Activated CD4-positive, alpha-beta memory T cell treated with anti-CD3 and anti-CD28 coated beads for 36 hours (primary cell): ENCODE data around the gene FRMPD4. TPM values are rescaled to one million over a fixed set of nuclear protein-coding genes. Genes with fewer than 3 reads are reported as not detected.

Experiments used
- CTCF ChIA-PET: fragments of 350-600 bp; sonication (Branson Sonifier 250); formaldehyde crosslinking; loops from one replicate; lab custom pipeline; 2021; ENCODE audit warnings: antibody characterized with exemption, inconsistent platforms; lab: Charles Lee
- POLR2A ChIA-PET: fragments of 350-600 bp; sonication (Branson Sonifier 250); formaldehyde crosslinking; loops from one replicate; lab custom pipeline; 2021; ENCODE audit warnings: antibody characterized with exemption; lab: Charles Lee
- DNase-seq: peaks from one replicate; pipeline ENCODE4 v3.0.0-alpha.2; 2020
- H3K27ac Mint-ChIP-seq: one replicate; pipeline ENCODE4 v1.8.0; 2021; ENCODE audit warnings: mixed read lengths
- H3K27me3 Mint-ChIP-seq: one replicate; pipeline ENCODE4 v1.8.0; 2021; ENCODE audit warnings: mixed read lengths
- H3K36me3 Mint-ChIP-seq: one replicate; pipeline ENCODE4 v1.8.0; 2021; ENCODE audit warnings: mixed read lengths
- H3K4me1 Mint-ChIP-seq: one replicate; pipeline ENCODE4 v1.8.0; 2021; ENCODE audit warnings: low read depth, mixed read lengths
- H3K4me3 Mint-ChIP-seq: one replicate; pipeline ENCODE4 v1.8.0; 2021; ENCODE audit warnings: mild to moderate bottlenecking, mixed read lengths
- H3K9me3 Mint-ChIP-seq: one replicate; pipeline ENCODE4 v1.8.0; 2021; ENCODE audit warnings: mixed read lengths
- intact Hi-C: fragments of 100-400 bp; cut with micrococcal nuclease; formaldehyde crosslinking; loops from one replicate; pipeline ENCODE4 v1.15.1; 2023
- total RNA-seq, 2 experiments: library from RNA; stranded (reverse); gene quantifications; one replicate each; pipeline ENCODE4 v1.2.3, GENCODE V29; 2021

The FRMPD4 gene
- total RNA-seq, 2 experiments from 2014 or later = not detected

DNA sequence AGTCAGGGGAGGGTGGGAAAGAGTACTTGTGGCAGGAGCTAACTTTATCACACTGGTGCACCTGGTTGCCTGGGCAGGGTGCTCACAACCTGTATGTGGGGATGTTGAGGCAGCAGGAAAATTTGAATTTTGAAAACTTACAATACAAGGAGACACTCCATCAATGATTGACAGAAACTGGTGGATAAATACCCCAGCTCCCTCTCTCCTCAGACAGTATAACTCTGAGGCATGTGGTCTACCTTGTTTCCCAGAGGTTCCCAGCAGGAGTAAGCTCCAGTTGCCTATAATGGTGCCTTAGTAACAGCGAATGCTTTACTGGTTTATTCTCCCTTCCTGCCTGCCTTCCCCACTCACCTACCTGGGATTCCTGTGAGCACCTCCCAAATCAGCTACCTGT, 541.2 kb downstream of the FRMPD4 start:
- intact Hi-C loops = no loop called here
- peaks cover 2% of the 10 kb centered on the region for H3K27me3 Mint-ChIP-seq
- no peak for DNase-seq
- H3K4me1 Mint-ChIP-seq = no peaks in the 10 kb centered on the region
- H3K27ac Mint-ChIP-seq = no peak overlapping the region
- ChIA-PET CTCF (no interaction called here), POLR2A (no interaction called here)
- H3K36me3 Mint-ChIP-seq = no peaks in the 10 kb centered on the region
- H3K4me3 Mint-ChIP-seq = no peak overlapping the region
- no peaks in the 10 kb centered on the region for H3K9me3 Mint-ChIP-seq

DNA sequence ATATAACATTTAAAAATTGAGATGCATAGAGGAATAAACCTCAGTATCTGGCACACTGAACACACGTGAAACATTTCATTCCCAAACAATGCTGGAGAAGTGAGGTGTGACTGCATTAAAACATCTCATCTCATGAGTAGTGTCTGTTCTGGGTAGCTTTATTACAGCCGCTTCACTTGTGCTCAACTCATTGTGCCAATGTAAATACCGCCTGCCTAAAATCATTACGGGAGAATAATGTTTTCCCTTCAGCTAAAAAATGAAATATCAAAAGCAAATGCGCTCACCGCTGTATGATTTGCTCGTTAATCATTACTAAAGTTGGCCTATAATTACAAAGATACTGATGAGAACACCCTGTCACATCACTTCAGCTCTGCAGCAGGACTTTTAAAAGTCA, 542.8 kb downstream of the FRMPD4 start:
- Mint-ChIP-seq H3K27ac (no peak overlapping the region), H3K36me3 (no peaks in the 10 kb centered on the region), H3K4me1 (no peaks in the 10 kb centered on the region), H3K9me3 (no peaks in the 10 kb centered on the region), H3K4me3 (no peak overlapping the region), H3K27me3 (peaks cover 2% of the 10 kb centered on the region)
- ChIA-PET CTCF (no interaction called here), POLR2A (no interaction called here)
- no peak for DNase-seq
- intact Hi-C loops = no loop called here

DNA sequence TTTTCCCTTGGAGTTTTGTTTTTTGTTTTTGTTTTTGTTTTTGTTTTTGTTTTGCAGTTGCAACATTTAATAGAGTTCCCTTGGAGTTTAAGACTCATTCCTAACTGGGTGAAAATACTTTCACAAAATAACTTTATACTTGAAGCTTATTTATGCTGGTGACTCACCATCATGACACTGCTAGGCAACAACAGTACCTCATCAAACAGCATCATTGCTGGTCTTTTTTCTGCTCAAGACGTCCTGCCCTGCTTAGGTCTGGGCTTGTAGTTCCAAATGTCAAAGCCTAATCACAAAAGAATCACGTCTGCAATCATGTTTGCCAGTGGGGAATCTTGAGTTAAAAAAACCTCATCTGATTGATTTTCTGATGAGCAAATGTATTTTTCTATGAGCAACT, 547.3 kb downstream of the FRMPD4 start:
- Mint-ChIP-seq H3K36me3 (no peaks in the 10 kb centered on the region), H3K27ac (no peak overlapping the region), H3K4me1 (no peaks in the 10 kb centered on the region), H3K27me3 (no peaks in the 10 kb centered on the region), H3K9me3 (no peaks in the 10 kb centered on the region), H3K4me3 (no peak overlapping the region)
- no peak for DNase-seq
- intact Hi-C loops = no loop called here
- ChIA-PET CTCF (no interaction called here), POLR2A (interaction anchor here (0.6 kb wide), 1 partner anchor 35 kb away, joined by 4 read pairs; no protein-coding TSS in a partner anchor)

DNA sequence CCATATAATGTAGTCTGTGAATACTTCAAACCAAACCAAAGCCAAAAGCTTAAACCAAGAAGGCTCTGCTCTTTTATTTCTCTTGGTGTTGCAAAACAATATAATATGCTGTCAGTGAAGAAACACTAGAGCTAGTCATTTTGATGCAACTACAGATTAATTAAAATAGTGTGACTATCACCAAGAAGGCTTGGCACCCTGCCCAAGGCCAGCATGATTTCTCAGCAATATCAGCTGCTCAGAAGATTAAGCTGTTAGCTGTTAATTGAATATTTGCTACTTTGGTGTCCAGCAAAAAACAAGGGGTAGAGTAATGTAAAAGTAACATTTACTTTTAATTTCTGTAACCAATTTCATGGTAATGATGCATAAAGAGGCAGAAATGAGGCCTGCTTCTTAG, 548.1 kb downstream of the FRMPD4 start:
- no peak for DNase-seq
- Mint-ChIP-seq H3K27ac (no peak overlapping the region), H3K4me3 (no peak overlapping the region), H3K36me3 (no peaks in the 10 kb centered on the region), H3K9me3 (no peaks in the 10 kb centered on the region), H3K27me3 (no peaks in the 10 kb centered on the region), H3K4me1 (no peaks in the 10 kb centered on the region)
- intact Hi-C loops = no loop called here
- ChIA-PET CTCF (no interaction called here), POLR2A (no interaction called here)

DNA sequence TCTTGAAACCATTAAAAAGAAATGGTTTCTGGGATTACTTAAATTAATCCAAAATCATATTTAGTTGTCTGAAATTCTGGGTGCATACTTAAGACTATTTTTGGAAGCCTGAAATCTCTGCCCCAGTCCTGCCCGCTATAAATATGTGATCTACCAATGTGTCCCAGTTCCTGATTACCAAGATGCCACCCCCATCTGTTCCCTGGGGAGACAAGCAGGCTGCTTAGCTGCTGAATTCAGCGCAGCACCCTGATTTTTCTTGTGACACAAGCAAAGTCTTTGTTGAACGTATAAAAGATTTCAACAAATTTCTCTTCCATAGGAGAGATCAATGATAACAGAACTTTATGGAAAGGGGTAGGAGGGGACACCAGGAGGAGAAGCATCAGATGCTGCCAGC, 552.4 kb downstream of the FRMPD4 start:
- Mint-ChIP-seq H3K4me3 (no peak overlapping the region), H3K36me3 (no peaks in the 10 kb centered on the region), H3K9me3 (no peaks in the 10 kb centered on the region), H3K27ac (no peak overlapping the region), H3K4me1 (no peaks in the 10 kb centered on the region), H3K27me3 (no peaks in the 10 kb centered on the region)
- intact Hi-C loops = no loop called here
- POLR2A ChIA-PET = no interaction called here
- no peak for DNase-seq
- CTCF ChIA-PET = interaction anchor here (1.4 kb wide), 1 partner anchor 11 kb away, joined by 4 read pairs; no protein-coding TSS in a partner anchor

DNA sequence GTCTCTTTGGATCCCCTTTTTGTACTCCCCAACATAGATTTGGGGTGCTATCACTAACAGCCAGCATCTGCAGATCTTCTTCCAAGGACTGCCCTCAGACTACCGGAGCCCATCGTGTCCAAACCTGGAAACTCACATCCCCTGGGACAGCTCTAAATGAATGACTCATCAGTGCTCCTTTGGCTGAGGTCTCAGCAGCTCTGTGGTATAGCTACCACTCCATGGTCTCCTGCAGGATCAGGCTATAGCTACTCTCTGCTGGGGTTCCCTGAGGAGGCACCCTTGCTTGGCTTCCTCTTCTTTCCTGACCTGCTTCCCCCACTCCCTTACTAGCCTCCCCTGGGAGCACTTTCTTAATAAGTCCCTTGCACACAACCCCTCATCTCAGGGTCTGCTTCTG, 555.5 kb downstream of the FRMPD4 start:
- H3K9me3 Mint-ChIP-seq = no peaks in the 10 kb centered on the region
- intact Hi-C loops = no loop called here
- no peak overlapping the region for H3K4me3 Mint-ChIP-seq
- no peaks in the 10 kb centered on the region for H3K36me3 Mint-ChIP-seq
- ChIA-PET POLR2A (no interaction called here), CTCF (no interaction called here)
- no peak for DNase-seq
- no peak overlapping the region for H3K27ac Mint-ChIP-seq
- no peaks in the 10 kb centered on the region for H3K4me1 Mint-ChIP-seq
- no peaks in the 10 kb centered on the region for H3K27me3 Mint-ChIP-seq

DNA sequence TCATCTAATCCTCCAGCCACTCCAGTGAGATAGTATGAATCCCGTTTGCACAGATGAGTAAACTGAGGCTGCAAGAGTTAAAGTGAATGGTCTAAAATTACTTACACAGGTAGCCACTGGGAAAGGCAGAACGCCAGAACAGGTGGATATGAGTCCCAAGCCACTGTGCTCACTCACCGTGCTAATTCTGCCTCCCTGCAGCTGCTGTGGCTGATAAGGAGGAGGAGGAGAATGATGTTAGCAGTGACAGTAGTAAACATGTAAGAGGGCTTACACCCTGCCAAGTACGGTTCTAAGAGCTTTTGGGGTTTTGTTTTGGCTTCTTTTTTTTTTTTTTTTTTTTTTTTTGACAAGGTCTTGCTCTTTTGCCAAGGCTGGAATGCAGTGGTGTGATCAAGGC, 562.5 kb downstream of the FRMPD4 start:
- H3K4me1 Mint-ChIP-seq = no peaks in the 10 kb centered on the region
- H3K9me3 Mint-ChIP-seq = no peaks in the 10 kb centered on the region
- intact Hi-C loops = loop anchor here (10.0 kb wide), 1 partner anchor 206 kb away; no protein-coding TSS in a partner anchor
- CTCF ChIA-PET = interaction anchor here (1.4 kb wide), 1 partner anchor 51 kb away, joined by 4 read pairs; no protein-coding TSS in a partner anchor
- no peak overlapping the region for H3K4me3 Mint-ChIP-seq
- H3K36me3 Mint-ChIP-seq = no peaks in the 10 kb centered on the region
- POLR2A ChIA-PET = no interaction called here
- no peak for DNase-seq
- H3K27me3 Mint-ChIP-seq = peaks cover 6% of the 10 kb centered on the region
- no peak overlapping the region for H3K27ac Mint-ChIP-seq

DNA sequence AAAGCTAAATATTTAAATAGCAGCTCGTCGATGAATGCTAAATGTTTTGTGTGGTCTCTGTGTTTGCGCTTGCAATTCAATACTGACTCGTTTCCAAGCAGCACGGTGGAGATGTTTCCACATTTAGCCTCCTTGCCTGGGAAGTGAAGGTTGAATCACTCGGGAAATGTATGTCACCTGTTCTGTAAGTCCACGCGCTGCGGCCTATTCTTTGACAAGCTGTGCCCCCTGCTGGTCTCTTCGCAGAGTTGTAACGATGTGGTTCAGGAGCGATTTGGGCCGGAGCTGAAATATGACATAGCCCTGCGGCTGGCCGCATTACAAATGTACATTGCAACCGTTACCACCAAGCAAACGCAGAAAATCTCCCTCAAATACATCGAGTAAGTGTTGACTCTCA, 563.4 kb downstream of the FRMPD4 start:
- H3K27me3 Mint-ChIP-seq = peaks cover 6% of the 10 kb centered on the region
- H3K27ac Mint-ChIP-seq = no peak overlapping the region
- H3K36me3 Mint-ChIP-seq = no peaks in the 10 kb centered on the region
- intact Hi-C loops = loop anchor here (10.0 kb wide), 1 partner anchor 207 kb away; no protein-coding TSS in a partner anchor
- H3K4me3 Mint-ChIP-seq = no peak overlapping the region
- no peaks in the 10 kb centered on the region for H3K9me3 Mint-ChIP-seq
- DNase-seq = peak; percentile 47
- POLR2A ChIA-PET = no interaction called here
- H3K4me1 Mint-ChIP-seq = no peaks in the 10 kb centered on the region
- CTCF ChIA-PET = interaction anchor here (0.5 to 2.0 kb wide), 14 partner anchors 11 to 1036 kb away, joined by 3 to 9 read pairs (median 4); no protein-coding TSS in a partner anchor

DNA sequence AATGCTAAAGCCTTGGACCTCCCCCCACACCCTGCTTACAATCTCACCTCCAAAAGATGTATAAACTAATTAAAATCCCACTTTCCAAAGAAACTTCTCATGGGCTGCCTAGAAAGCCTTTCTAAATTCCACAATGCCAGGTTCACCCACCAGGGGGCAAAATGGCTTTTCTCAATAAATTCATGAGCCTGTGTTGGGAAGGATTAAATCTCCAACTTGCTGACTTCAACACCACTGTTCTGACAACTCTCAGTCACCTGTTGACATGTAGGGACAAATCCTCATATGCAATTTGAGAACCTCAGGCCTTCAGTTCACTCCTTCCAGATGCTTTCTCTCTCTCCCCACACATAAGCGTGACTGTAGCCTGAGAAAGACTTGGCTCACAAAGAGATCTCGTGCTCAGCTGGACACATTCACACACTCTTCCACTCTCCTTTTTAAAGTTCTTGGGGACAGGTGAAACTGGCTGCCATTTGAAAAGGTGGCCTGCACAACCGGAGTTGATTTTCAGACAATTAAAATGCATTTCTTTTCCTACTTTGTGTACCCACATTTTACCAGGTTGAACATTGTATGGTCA, 564.3 kb downstream of the FRMPD4 start:
- ChIA-PET CTCF (interaction anchor here (1.0 to 2.0 kb wide), 6 partner anchors 47 to 194 kb away, joined by 3 to 9 read pairs (median 4); no protein-coding TSS in a partner anchor), POLR2A (no interaction called here)
- Mint-ChIP-seq H3K4me1 (no peaks in the 10 kb centered on the region), H3K4me3 (no peak overlapping the region), H3K36me3 (no peaks in the 10 kb centered on the region), H3K9me3 (no peaks in the 10 kb centered on the region), H3K27ac (no peak overlapping the region), H3K27me3 (peaks cover 6% of the 10 kb centered on the region)
- intact Hi-C loops = loop anchor here (10.0 kb wide), 1 partner anchor 208 kb away; no protein-coding TSS in a partner anchor
- peak; percentile 12 for DNase-seq

DNA sequence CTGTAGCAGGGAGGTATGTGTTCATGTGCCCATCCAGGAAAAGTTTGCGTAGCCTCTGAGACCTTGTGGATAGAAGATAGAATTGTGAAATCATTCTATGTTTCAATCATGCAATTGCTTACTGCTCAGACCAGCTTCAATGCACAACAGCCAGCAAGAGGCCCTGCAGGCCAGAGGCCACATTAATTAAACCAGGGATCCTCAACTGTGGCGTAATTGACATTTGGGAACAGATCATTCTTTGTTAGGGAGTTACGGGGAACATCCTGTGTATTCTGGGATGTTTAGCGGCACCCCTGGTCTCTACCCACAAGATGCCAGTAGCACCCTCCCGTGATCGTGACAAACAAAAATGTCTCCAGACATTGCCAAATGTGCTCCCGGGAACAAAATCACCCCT, 566.4 kb downstream of the FRMPD4 start:
- Mint-ChIP-seq H3K4me3 (no peak overlapping the region), H3K27me3 (peaks cover 6% of the 10 kb centered on the region), H3K36me3 (no peaks in the 10 kb centered on the region), H3K27ac (no peak overlapping the region), H3K4me1 (no peaks in the 10 kb centered on the region), H3K9me3 (no peaks in the 10 kb centered on the region)
- ChIA-PET CTCF (no interaction called here), POLR2A (no interaction called here)
- intact Hi-C loops = loop anchor here (10.0 kb wide), 1 partner anchor 210 kb away; no protein-coding TSS in a partner anchor
- no peak for DNase-seq

DNA sequence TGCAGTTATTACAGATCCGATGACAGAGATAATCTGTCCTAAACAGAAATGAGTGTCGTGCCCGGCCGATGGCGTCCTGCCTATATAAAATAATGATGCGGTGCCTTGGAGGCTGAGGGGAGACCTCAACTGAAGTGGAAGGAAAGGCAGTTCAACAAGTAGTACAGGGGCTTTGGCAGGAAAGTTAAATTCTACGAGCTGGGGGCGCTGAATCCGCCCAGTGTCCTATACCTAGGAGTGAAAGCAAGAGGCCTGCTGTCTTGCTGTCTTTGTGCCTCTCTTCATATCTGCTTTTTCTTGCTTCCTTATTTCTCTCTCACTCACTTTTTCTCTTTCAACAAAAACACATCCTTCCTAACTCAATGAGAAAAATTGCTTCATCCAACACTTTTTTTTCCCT, 570.8 kb downstream of the FRMPD4 start:
- H3K27me3 Mint-ChIP-seq = no peaks in the 10 kb centered on the region
- no peak overlapping the region for H3K4me3 Mint-ChIP-seq
- intact Hi-C loops = loop anchor here (1.0 to 10.0 kb wide), 3 partner anchors 62 to 214 kb away; no protein-coding TSS in a partner anchor
- H3K4me1 Mint-ChIP-seq = no peaks in the 10 kb centered on the region
- DNase-seq = peak; percentile 36
- POLR2A ChIA-PET = no interaction called here
- H3K27ac Mint-ChIP-seq = no peak overlapping the region
- H3K36me3 Mint-ChIP-seq = no peaks in the 10 kb centered on the region
- CTCF ChIA-PET = interaction anchor here (1.0 to 1.3 kb wide), 2 partner anchors 12 to 61 kb away, joined by 3 read pairs; no protein-coding TSS in a partner anchor
- no peaks in the 10 kb centered on the region for H3K9me3 Mint-ChIP-seq

DNA sequence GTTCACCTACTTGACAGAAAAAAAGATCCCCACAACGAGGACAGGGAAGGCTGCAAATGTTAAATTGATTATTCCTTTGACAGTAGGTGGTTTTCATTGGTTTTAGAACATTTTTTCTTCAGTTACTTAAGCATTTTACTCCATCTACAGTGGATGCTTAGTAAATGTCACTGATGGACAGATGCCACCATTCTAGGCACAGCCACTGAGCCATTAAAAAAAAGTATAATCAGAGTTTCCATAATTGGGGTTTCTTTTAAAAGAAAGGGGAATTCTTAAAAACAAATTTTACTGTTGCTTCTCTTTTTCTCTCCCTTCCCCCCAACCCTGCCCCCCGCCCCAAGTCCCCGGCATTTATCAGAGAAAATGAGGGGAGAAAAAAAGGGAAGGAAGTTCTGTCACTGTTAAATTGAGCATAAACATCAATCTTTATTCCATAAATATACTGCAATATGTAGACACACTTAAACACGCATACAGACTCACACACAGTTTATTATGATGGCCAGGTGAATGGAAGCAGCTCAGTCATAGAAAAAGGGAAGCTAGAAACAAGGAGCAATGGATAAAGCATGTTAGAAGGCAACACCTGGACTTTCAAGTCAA, 573.3 kb downstream of the FRMPD4 start:
- ChIA-PET POLR2A (no interaction called here), CTCF (no interaction called here)
- Mint-ChIP-seq H3K9me3 (no peaks in the 10 kb centered on the region), H3K4me3 (no peak overlapping the region), H3K27me3 (no peaks in the 10 kb centered on the region), H3K4me1 (no peaks in the 10 kb centered on the region), H3K27ac (no peak overlapping the region), H3K36me3 (no peaks in the 10 kb centered on the region)
- DNase-seq = no peak
- intact Hi-C loops = no loop called here
